ENCODE results near the gene STK25.

DNA sequence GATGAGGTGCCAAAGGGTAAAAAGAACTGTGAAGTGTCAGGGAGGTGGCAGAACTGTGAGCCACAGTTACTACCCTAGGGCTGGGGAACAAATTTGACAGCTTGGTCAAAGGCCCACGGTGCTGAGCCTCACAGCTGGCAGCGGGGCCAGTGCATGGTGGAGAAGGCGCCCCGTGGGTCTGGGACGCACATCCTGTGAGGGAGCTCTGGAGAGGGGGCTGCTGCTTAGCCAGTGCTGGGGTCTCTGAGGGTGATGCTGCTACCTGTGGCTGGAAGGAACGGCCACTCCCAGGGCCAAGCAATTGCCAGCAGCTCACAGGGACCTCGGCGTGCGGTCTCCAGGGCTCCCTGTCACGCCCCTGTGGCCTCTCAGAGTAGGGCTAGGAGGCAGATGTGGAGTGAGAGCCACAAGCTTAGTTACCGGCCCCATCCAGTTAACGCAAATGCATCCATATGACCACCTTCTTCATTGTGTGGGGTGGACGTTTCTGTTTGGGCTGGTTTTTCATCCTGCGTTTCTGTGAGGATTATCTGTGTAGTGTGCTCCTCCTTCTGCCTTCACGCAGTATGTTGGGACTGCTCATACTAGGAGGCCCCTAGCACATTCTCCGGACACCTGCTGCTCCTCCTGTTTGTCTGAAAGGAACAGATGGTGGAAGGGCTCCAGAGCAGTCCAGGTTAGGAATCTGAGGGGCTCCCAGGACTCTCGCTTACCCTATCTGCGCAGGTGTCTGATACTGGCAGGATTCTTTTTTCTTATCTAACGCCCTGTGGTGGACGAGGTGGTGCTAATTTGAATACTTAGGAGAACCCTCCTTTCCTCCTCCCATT is 26.0 kb downstream of the STK25 start:
- TF ChIP-seq ZNF837 (tag by site-specific recombination; IDR thresholded peaks at IDR 0.05), result no peak
- TF ChIP-seq CTCF (tag by site-specific recombination; IDR thresholded peaks at IDR 0.05), result no peak
- no peak for TF ChIP-seq GLIS1 (tag by site-specific recombination; IDR thresholded peaks at IDR 0.05)
- TF ChIP-seq ZNF174 (tag by site-specific recombination; IDR thresholded peaks at IDR 0.05), result no peak
- no peak for TF ChIP-seq KLF16 (tag by site-specific recombination; IDR thresholded peaks at IDR 0.05)
- TF ChIP-seq KLF7 (tag by site-specific recombination; IDR thresholded peaks at IDR 0.05; ENCODE audit: borderline replicate concordance), result no peak
- no peak for TF ChIP-seq REST (tag by site-specific recombination; IDR thresholded peaks at IDR 0.05)
- TF ChIP-seq ZNF362 (tag by site-specific recombination; IDR thresholded peaks at IDR 0.05), result no peak
- TF ChIP-seq ZNF157 (tag by site-specific recombination; IDR thresholded peaks at IDR 0.05), result no peak
